ENCODE data around the gene ALG10. TPM values are rescaled to one million over a fixed set of nuclear protein-coding genes. Genes with fewer than 3 reads are reported as not detected.
"Not testable (repeated sequence)": the region's sequence is repeated elsewhere in the genome, so short reads cannot be mapped to it uniquely, and the experiment has no call there.

ALG10 gene
- total RNA-seq = 10 to 100 TPM; 21.9 to 22.2 TPM

GRCh38 chr12:34022079-34022830, at the start of gene ALG10:
Gene ALG10 (plus strand): TSS chr12:34022496. CDS start chr12:34022600, 104 bp downstream.
- ATAC-seq (peak; percentile 99), DNase-seq (peak; percentile 97)
- Mint-ChIP-seq H3K9me3 (ENCODE audit: low read depth) (no peaks in the 10 kb centered on the region), H3K27me3 (no peaks in the 10 kb centered on the region), H3K36me3 (peaks cover 4% of the 10 kb centered on the region), H3K4me1 (peaks cover 23% of the 10 kb centered on the region), H3K27ac (peak within 1 kb of the TSS; percentile 98), H3K4me3 (peak within 1 kb of the TSS; percentile 97)
- CTCF ChIA-PET = interaction anchor here (0.7 to 5.4 kb wide), 3 partner anchors 13 to 1270 kb away, joined by 3 to 62 read pairs (median 5); partner anchors contain the start of gene YARS2

- H3K4me1 Mint-ChIP-seq; CTCF ChIA-PET; DNase-seq; ATAC-seq; H3K27ac Mint-ChIP-seq; H3K4me3 Mint-ChIP-seq; H3K9me3 Mint-ChIP-seq (ENCODE audit: low read depth); H3K36me3 Mint-ChIP-seq; H3K27me3 Mint-ChIP-seq: not testable (repeated sequence)
These were observed 49.4 kb upstream of the ALG10 start for GRCh38 chr12:33972884-33973283.

GRCh38 chr12:33977887-33978286, 44.4 kb upstream of the ALG10 start:
- no peak for DNase-seq
- no peak overlapping the region for H3K4me3 Mint-ChIP-seq
- CTCF ChIA-PET = no interaction called here
- H3K27ac Mint-ChIP-seq = no peak overlapping the region
- no peaks in the 10 kb centered on the region for H3K4me1 Mint-ChIP-seq
- peaks cover 1% of the 10 kb centered on the region for H3K27me3 Mint-ChIP-seq
- no peaks in the 10 kb centered on the region for H3K9me3 Mint-ChIP-seq (ENCODE audit: low read depth)
- H3K36me3 Mint-ChIP-seq = no peaks in the 10 kb centered on the region
- no peak for ATAC-seq

- no peak overlapping the region for H3K27ac Mint-ChIP-seq
- no peak for DNase-seq
- CTCF ChIA-PET = no interaction called here
- H3K4me3 Mint-ChIP-seq = no peak overlapping the region
- ATAC-seq = no peak
- peaks cover 2% of the 10 kb centered on the region for H3K27me3 Mint-ChIP-seq
- H3K9me3 Mint-ChIP-seq (ENCODE audit: low read depth) = no peaks in the 10 kb centered on the region
- H3K36me3 Mint-ChIP-seq = no peaks in the 10 kb centered on the region
- H3K4me1 Mint-ChIP-seq = no peaks in the 10 kb centered on the region
These were observed 34.0 kb upstream of the ALG10 start for GRCh38 chr12:33988197-33988805.

- CTCF ChIA-PET = no interaction called here
- Mint-ChIP-seq H3K36me3 (no peaks in the 10 kb centered on the region), H3K4me3 (no peak overlapping the region), H3K27ac (no peak overlapping the region), H3K27me3 (peaks cover 2% of the 10 kb centered on the region), H3K4me1 (no peaks in the 10 kb centered on the region), H3K9me3 (ENCODE audit: low read depth) (no peaks in the 10 kb centered on the region)
- ATAC-seq (no peak), DNase-seq (no peak)
These were observed 33.4 kb upstream of the ALG10 start for GRCh38 chr12:33988913-33989312.

GRCh38 chr12:33994857-33995808, 27.2 kb upstream of the ALG10 start:
- no peak for ATAC-seq
- H3K36me3 Mint-ChIP-seq = no peaks in the 10 kb centered on the region
- CTCF ChIA-PET = no interaction called here
- no peaks in the 10 kb centered on the region for H3K9me3 Mint-ChIP-seq (ENCODE audit: low read depth)
- no peaks in the 10 kb centered on the region for H3K4me1 Mint-ChIP-seq
- H3K27ac Mint-ChIP-seq = no peak overlapping the region
- H3K27me3 Mint-ChIP-seq = no peaks in the 10 kb centered on the region
- DNase-seq = no peak
- no peak overlapping the region for H3K4me3 Mint-ChIP-seq

GRCh38 chr12:34008835-34009234, 13.5 kb upstream of the ALG10 start:
- DNase-seq; CTCF ChIA-PET; H3K9me3 Mint-ChIP-seq (ENCODE audit: low read depth); H3K4me1 Mint-ChIP-seq; H3K27ac Mint-ChIP-seq; H3K4me3 Mint-ChIP-seq; H3K36me3 Mint-ChIP-seq; ATAC-seq: not testable (repeated sequence)
- peaks cover 15% of the 10 kb centered on the region for H3K27me3 Mint-ChIP-seq

- Mint-ChIP-seq H3K27me3 (peaks cover 7% of the 10 kb centered on the region), H3K27ac (no peak overlapping the region), H3K9me3 (ENCODE audit: low read depth) (no peaks in the 10 kb centered on the region), H3K4me1 (peaks cover 5% of the 10 kb centered on the region), H3K4me3 (no peak overlapping the region), H3K36me3 (no peaks in the 10 kb centered on the region)
- DNase-seq = no peak
- CTCF ChIA-PET = no interaction called here
- no peak for ATAC-seq
These were observed 5.9 kb upstream of the ALG10 start for GRCh38 chr12:34016361-34016760.

- DNase-seq = no peak
- Mint-ChIP-seq H3K4me3 (no peak overlapping the region), H3K4me1 (peaks cover 23% of the 10 kb centered on the region), H3K9me3 (ENCODE audit: low read depth) (no peaks in the 10 kb centered on the region), H3K27me3 (no peaks in the 10 kb centered on the region), H3K27ac (no peak overlapping the region), H3K36me3 (peaks cover 2% of the 10 kb centered on the region)
- CTCF ChIA-PET = interaction anchor here (5.4 kb wide), 1 partner anchor 1265 kb away, joined by 62 read pairs; the partner anchor contains the start of gene YARS2
- ATAC-seq = no peak
These were observed 1.2 kb upstream of the ALG10 start for GRCh38 chr12:34021071-34021470.

- DNase-seq; H3K36me3 Mint-ChIP-seq; H3K27ac Mint-ChIP-seq; H3K9me3 Mint-ChIP-seq (ENCODE audit: low read depth); CTCF ChIA-PET; ATAC-seq; H3K27me3 Mint-ChIP-seq; H3K4me3 Mint-ChIP-seq: not testable (repeated sequence)
- peaks cover 13% of the 10 kb centered on the region for H3K4me1 Mint-ChIP-seq
These were observed 5.4 kb downstream of the ALG10 start for GRCh38 chr12:34027661-34028060.

- CTCF ChIA-PET = no interaction called here
- no peak for ATAC-seq
- no peaks in the 10 kb centered on the region for H3K9me3 Mint-ChIP-seq (ENCODE audit: low read depth)
- H3K27me3 Mint-ChIP-seq = no peaks in the 10 kb centered on the region
- DNase-seq = no peak
- peaks cover 2% of the 10 kb centered on the region for H3K36me3 Mint-ChIP-seq
- no peak overlapping the region for H3K27ac Mint-ChIP-seq
- H3K4me1 Mint-ChIP-seq = no peaks in the 10 kb centered on the region
- H3K4me3 Mint-ChIP-seq = no peak overlapping the region
These were observed 8.3 kb downstream of the ALG10 start for GRCh38 chr12:34030591-34030990.

GRCh38 chr12:34033628-34034296, 11.5 kb downstream of the ALG10 start:
- H3K4me1 Mint-ChIP-seq = no peaks in the 10 kb centered on the region
- ATAC-seq (no peak), DNase-seq (no peak)
- no peak overlapping the region for H3K4me3 Mint-ChIP-seq
- H3K36me3 Mint-ChIP-seq = no peaks in the 10 kb centered on the region
- no peak overlapping the region for H3K27ac Mint-ChIP-seq
- no peaks in the 10 kb centered on the region for H3K27me3 Mint-ChIP-seq
- CTCF ChIA-PET = interaction anchor here (0.8 to 1.9 kb wide), 3 partner anchors 11 to 1276 kb away, joined by 3 to 5 read pairs (median 3); partner anchors contain the start of gene ALG10
- H3K9me3 Mint-ChIP-seq (ENCODE audit: low read depth) = no peaks in the 10 kb centered on the region

- H3K27ac Mint-ChIP-seq; DNase-seq; ATAC-seq; H3K4me1 Mint-ChIP-seq; H3K27me3 Mint-ChIP-seq; H3K4me3 Mint-ChIP-seq; H3K9me3 Mint-ChIP-seq (ENCODE audit: low read depth); CTCF ChIA-PET; H3K36me3 Mint-ChIP-seq: not testable (repeated sequence)
These were observed 16.1 kb downstream of the ALG10 start for GRCh38 chr12:34038357-34038756.
